Gastroesophageal sphincter (tissue), 3 donors: ENCODE measurements around the gene NABP2.

ENCODE experiments used
- CTCF ChIP-seq, 4 experiments: fragments of 200-600 bp in 2 of 4; fragments of 450-650 bp in 2 of 4; sonication (generic) in 1 of 4; IDR thresholded peaks; one replicate each; pipeline ENCODE4 v1.5.1; 2017 to 2019; ENCODE audit warnings: antibody characterized with exemption in 4 of 4, mild to moderate bottlenecking in 2 of 4, moderate library complexity in 2 of 4
- EP300 ChIP-seq: sonication (generic); formaldehyde crosslinking; IDR thresholded peaks from one replicate; pipeline ENCODE4 v1.6.1; 2017; ENCODE audit warnings: antibody characterized with exemption, mild to moderate bottlenecking

- no peak for TF ChIP-seq EP300
- TF ChIP-seq CTCF (IDR thresholded peaks at IDR 0.05): no peak
These were observed 18.8 kb downstream of the NABP2 start for GRCh38 chr12:56242986-56243385.
